GM18868 (cell line): ENCODE results near the gene GPR18.
"Not testable (repeated sequence)": the region's sequence is repeated elsewhere in the genome, so short reads cannot be mapped to it uniquely, and the experiment has no call there.

Experiments
- ATAC-seq: cut with Tn5 transposase; IDR thresholded peaks from one replicate; pipeline ENCODE4 v1.9.1; 2021; ENCODE audit warnings: mild to moderate bottlenecking, moderate library complexity; ENCODE audit not compliant: unreplicated experiment

The GPR18 gene

GRCh38 chr13:99231721-99232120 lies 26.5 kb downstream of the GPR18 start:
- peak; percentile 46 for ATAC-seq

- no peak for ATAC-seq
These were observed 27.2 kb downstream of the GPR18 start for GRCh38 chr13:99230991-99231390.

GRCh38 chr13:99230588-99230987 lies 27.6 kb downstream of the GPR18 start:
- ATAC-seq, result not testable (repeated sequence)

- peak; percentile 80 for ATAC-seq
These were observed 29.2 kb downstream of the GPR18 start for GRCh38 chr13:99228737-99229691.

GRCh38 chr13:99227909-99228688 lies 30.1 kb downstream of the GPR18 start:
- no peak for ATAC-seq

GRCh38 chr13:99227331-99227900 lies 30.8 kb downstream of the GPR18 start:
- no peak for ATAC-seq

GRCh38 chr13:99226513-99226912 lies 31.7 kb downstream of the GPR18 start:
- no peak for ATAC-seq

- no peak for ATAC-seq
These were observed 33.1 kb downstream of the GPR18 start for GRCh38 chr13:99225078-99225477.

- ATAC-seq, result no peak
These were observed 34.2 kb downstream of the GPR18 start for GRCh38 chr13:99224021-99224420.

GRCh38 chr13:99223587-99223986 lies 34.6 kb downstream of the GPR18 start:
- ATAC-seq, result no peak

- ATAC-seq, result no peak
These were observed 36.5 kb downstream of the GPR18 start for GRCh38 chr13:99221567-99222239.

- peak; percentile 39 for ATAC-seq
These were observed 37.8 kb downstream of the GPR18 start for GRCh38 chr13:99220199-99220935.

GRCh38 chr13:99218969-99219368 lies 39.2 kb downstream of the GPR18 start:
- ATAC-seq, result peak; percentile 65

- ATAC-seq, result no peak
These were observed 39.6 kb downstream of the GPR18 start for GRCh38 chr13:99218545-99218944.

GRCh38 chr13:99218126-99218525 lies 40.1 kb downstream of the GPR18 start:
- ATAC-seq, result no peak

GRCh38 chr13:99217461-99218110 lies 40.6 kb downstream of the GPR18 start:
- ATAC-seq, result no peak

GRCh38 chr13:99215184-99215830 lies 42.9 kb downstream of the GPR18 start:
- ATAC-seq, result no peak

- ATAC-seq, result no peak
These were observed 43.4 kb downstream of the GPR18 start for GRCh38 chr13:99214731-99215130.

GRCh38 chr13:99214232-99214631 lies 43.9 kb downstream of the GPR18 start:
- ATAC-seq, result peak; percentile 92
